Loucy (cell line): ENCODE data around the gene MEIOSIN.

Source experiments
- H2AFZ ChIP-seq: fragments of 200-600 bp; sonication (generic); 2 replicates; pipeline ENCODE4 v1.6.0; 2016; ENCODE audit warnings: antibody characterized with exemption, mild to moderate bottlenecking, low read length, moderate library complexity
- H3F3A ChIP-seq: fragments of 200-600 bp; 2 replicates; pipeline ENCODE4 v1.6.0; 2016; ENCODE audit warnings: antibody characterized with exemption, low read depth, mild to moderate bottlenecking
- H3K27me3 ChIP-seq: fragments of 200-600 bp; sonication (generic); 2 replicates; pipeline ENCODE4 v1.6.1; 2014; ENCODE audit warnings: low read length, mild to moderate bottlenecking; ENCODE audit not compliant: insufficient read depth, poor library complexity, severe bottlenecking
- H3K36me3 ChIP-seq: fragments of 200-600 bp; sonication (generic); 2 replicates; pipeline ENCODE4 v1.6.1; 2016; ENCODE audit warnings: low read length; ENCODE audit not compliant: insufficient read depth
- H3K4me1 ChIP-seq: fragments of 200-600 bp; sonication (generic); 2 replicates; pipeline ENCODE4 v1.5.1; 2014; ENCODE audit warnings: low read length, mild to moderate bottlenecking; ENCODE audit not compliant: insufficient read depth, poor library complexity, severe bottlenecking
- H3K4me2 ChIP-seq: fragments of 200-600 bp; sonication (generic); 2 replicates; pipeline ENCODE4 v1.6.0; 2014; ENCODE audit warnings: antibody characterized with exemption, low read length, low read depth, mild to moderate bottlenecking; ENCODE audit not compliant: poor library complexity, severe bottlenecking
- H3K4me3 ChIP-seq: fragments of 200-600 bp; sonication (generic); 2 replicates; pipeline ENCODE4 v1.5.1; 2014; ENCODE audit warnings: low read length, mild to moderate bottlenecking, mixed read lengths; ENCODE audit not compliant: poor library complexity, severe bottlenecking
- H3K79me2 ChIP-seq: fragments of 200-600 bp; sonication (generic); 2 replicates; pipeline ENCODE4 v1.6.1; 2014; ENCODE audit warnings: low read length; ENCODE audit not compliant: insufficient read depth
- H3K9ac ChIP-seq: fragments of 200-600 bp; sonication (generic); 2 replicates; pipeline ENCODE4 v1.6.0; 2014; ENCODE audit warnings: mild to moderate bottlenecking, low read depth, low read length, moderate library complexity; ENCODE audit not compliant: poor library complexity, severe bottlenecking
- H3K9me2 ChIP-seq: fragments of 200-600 bp; sonication (generic); replicated peaks from 2 replicates; pipeline ENCODE4 v1.6.1; 2016; ENCODE audit warnings: low read depth, low read length, mixed read lengths
- H3K9me3 ChIP-seq: fragments of 200-600 bp; sonication (generic); 2 replicates; pipeline ENCODE4 v1.6.1; 2014; ENCODE audit warnings: mild to moderate bottlenecking, antibody characterized with exemption, low read length, low read depth; ENCODE audit not compliant: insufficient read depth
- H4K20me1 ChIP-seq: fragments of 200-600 bp; sonication (generic); 2 replicates; pipeline ENCODE4 v1.6.0; 2014; ENCODE audit warnings: antibody characterized with exemption, low read length, mild to moderate bottlenecking; ENCODE audit not compliant: insufficient read depth, poor library complexity, severe bottlenecking
- EZH2phosphoT487 ChIP-seq: fragments of 200-600 bp; IDR thresholded peaks from 2 replicates; pipeline ENCODE4 v1.6.1; 2018; ENCODE audit warnings: antibody characterized with exemption, mild to moderate bottlenecking, moderate library complexity, borderline replicate concordance
- TF ChIP-seq, protein P1 (sequence below): fragments of 200-600 bp; sonication (generic); conservative IDR thresholded peaks from 2 replicates; pipeline ENCODE4 v1.5.1; 2014; ENCODE audit warnings: mild to moderate bottlenecking, antibody characterized with exemption, low read length

The MEIOSIN gene

DNA sequence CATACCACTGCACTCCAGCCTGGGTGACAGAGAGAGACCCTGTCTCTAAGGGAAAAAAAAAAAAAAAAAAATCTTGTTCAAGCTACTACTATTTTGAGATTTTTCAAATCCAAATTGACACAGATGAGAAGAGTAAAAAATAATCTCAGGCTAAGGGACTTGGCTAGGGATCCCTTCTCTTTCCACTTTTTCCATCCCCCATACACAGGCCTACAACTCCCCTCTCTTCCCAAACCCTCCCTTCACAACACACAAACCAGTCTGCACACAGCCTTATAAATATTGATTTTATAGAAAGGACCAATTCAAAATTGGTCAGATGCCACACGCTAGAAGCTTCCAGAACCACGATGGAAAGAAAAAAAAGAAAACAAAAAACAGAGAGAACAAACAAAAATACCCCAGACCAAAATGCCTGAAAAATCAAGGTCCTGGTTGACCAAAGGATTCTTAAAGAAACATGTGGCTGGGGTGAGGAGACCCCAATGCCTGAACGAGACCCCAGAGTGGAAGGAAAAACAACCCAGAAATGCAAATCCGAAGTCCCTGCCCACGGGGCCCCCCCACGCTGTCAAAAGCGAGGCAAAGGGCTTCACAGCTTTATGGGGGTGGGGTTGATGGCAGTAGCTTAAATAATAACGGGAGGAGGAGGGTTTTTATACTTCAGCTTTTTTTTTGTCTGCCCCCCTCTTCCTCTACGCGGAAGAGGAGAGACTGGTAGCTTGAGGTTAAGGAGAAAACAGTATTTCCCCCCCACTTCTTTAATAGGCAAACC is 22.7 kb upstream of the MEIOSIN start:
- Histone ChIP-seq H3K4me1 (peaks cover 6% of the 10 kb centered on the region), H3K9ac (no peak overlapping the region), H2AFZ (no peak overlapping the region), H3F3A (no peaks in the 10 kb centered on the region), H3K9me2 (no peaks in the 10 kb centered on the region), H4K20me1 (peaks cover 3% of the 10 kb centered on the region), H3K4me2 (no peak overlapping the region), H3K9me3 (no peaks in the 10 kb centered on the region), H3K79me2 (peaks cover 35% of the 10 kb centered on the region), H3K4me3 (no peak overlapping the region), H3K27me3 (no peaks in the 10 kb centered on the region), H3K36me3 (peaks cover 10% of the 10 kb centered on the region; the same call in 1 of the 2 replicates)
- TF ChIP-seq, protein P1, sequence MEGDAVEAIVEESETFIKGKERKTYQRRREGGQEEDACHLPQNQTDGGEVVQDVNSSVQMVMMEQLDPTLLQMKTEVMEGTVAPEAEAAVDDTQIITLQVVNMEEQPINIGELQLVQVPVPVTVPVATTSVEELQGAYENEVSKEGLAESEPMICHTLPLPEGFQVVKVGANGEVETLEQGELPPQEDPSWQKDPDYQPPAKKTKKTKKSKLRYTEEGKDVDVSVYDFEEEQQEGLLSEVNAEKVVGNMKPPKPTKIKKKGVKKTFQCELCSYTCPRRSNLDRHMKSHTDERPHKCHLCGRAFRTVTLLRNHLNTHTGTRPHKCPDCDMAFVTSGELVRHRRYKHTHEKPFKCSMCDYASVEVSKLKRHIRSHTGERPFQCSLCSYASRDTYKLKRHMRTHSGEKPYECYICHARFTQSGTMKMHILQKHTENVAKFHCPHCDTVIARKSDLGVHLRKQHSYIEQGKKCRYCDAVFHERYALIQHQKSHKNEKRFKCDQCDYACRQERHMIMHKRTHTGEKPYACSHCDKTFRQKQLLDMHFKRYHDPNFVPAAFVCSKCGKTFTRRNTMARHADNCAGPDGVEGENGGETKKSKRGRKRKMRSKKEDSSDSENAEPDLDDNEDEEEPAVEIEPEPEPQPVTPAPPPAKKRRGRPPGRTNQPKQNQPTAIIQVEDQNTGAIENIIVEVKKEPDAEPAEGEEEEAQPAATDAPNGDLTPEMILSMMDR = no peak
- TF ChIP-seq EZH2phosphoT487 = no peak

DNA sequence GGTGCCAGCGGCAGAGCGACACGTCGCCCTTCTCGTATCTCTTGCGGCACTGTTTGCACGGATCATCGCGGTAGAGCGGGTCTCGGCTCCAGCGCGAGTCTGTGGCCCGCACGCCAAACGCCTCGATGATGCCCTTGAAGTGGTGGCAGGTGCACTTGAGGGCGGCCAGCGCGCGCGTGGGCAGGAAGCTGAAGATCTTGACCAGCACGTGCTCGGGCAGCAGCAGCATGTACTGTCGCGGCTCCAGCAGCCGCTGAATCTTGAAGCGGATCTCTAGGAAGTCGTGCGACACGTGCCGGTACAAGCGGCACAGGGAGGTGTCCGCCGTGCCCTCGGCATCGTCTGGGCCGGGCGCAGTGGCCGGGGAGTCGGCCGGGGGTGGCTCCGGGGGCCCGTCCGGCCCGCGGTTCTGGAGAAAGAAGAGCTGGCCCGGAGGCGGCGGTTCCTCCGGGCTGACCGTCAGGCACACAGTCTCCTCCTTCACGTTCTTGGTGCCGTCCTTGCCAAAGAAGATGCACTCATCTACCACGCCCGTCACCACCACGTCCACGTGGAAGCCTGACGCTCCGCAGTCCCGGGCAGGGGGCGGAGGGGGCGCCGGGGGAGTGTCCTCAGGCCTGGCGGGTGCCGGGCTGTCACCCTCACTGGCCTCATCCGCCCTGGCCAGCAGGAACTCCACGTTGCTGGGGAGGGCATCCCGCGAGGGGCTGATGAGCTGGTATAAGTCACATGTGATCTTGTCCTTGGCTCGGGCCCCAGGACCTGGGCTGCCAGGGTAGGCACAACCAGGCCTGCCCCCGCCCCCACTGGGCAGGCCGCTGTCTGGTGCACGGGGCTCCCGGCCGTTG is 21.2 kb upstream of the MEIOSIN start:
- peaks cover 3% of the 10 kb centered on the region for H4K20me1 ChIP-seq
- no peaks in the 10 kb centered on the region for H3F3A ChIP-seq
- no peak overlapping the region for H3K9ac ChIP-seq
- peaks cover 18% of the 10 kb centered on the region for H3K4me1 ChIP-seq
- H3K4me3 ChIP-seq = no peak overlapping the region
- H3K9me2 ChIP-seq = no peaks in the 10 kb centered on the region
- no peak overlapping the region for H3K4me2 ChIP-seq
- TF ChIP-seq EZH2phosphoT487 = no peak
- TF ChIP-seq, protein P1 = no peak
- H3K9me3 ChIP-seq = no peaks in the 10 kb centered on the region
- no peak overlapping the region for H2AFZ ChIP-seq
- H3K36me3 ChIP-seq = peaks cover 10% of the 10 kb centered on the region; the same call in 1 of the 2 replicates
- H3K27me3 ChIP-seq = no peaks in the 10 kb centered on the region
- H3K79me2 ChIP-seq = peaks cover 49% of the 10 kb centered on the region

DNA sequence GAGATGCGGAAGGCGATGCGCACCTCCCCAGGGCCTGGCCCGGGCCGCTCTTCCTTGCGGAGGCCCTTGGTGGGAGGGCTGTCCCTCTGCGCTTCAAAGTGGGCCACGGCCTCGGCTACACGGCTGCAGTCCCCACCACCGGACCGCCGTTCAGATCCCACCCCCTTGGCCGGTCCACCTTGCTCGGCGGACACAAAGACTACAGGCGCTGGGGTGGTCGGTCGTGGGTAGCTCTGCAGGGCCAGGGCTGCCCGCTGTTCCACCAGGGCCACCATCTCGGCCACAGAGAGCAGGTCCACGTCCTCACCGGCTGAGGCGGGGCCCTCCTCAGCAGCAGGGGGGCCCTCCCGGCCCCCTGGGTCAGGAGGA is 20.6 kb upstream of the MEIOSIN start:
- H3K4me2 ChIP-seq = no peak overlapping the region
- peaks cover 10% of the 10 kb centered on the region; the same call in 1 of the 2 replicates for H3K36me3 ChIP-seq
- H3K9me2 ChIP-seq = no peaks in the 10 kb centered on the region
- H3K4me3 ChIP-seq = no peak overlapping the region
- TF ChIP-seq, protein P1 = no peak
- TF ChIP-seq EZH2phosphoT487 = no peak
- no peak overlapping the region for H3K9ac ChIP-seq
- no peak overlapping the region for H2AFZ ChIP-seq
- no peaks in the 10 kb centered on the region for H3K9me3 ChIP-seq
- H3K4me1 ChIP-seq = peaks cover 18% of the 10 kb centered on the region
- peaks cover 3% of the 10 kb centered on the region for H4K20me1 ChIP-seq
- no peaks in the 10 kb centered on the region for H3K27me3 ChIP-seq
- H3K79me2 ChIP-seq = peaks cover 49% of the 10 kb centered on the region
- H3F3A ChIP-seq = no peaks in the 10 kb centered on the region
